ENCODE data around the gene TIGAR.

TIGAR gene

GRCh38 chr12:4282892-4283511 lies 38.0 kb upstream of the TIGAR start:
- DNase-seq (ENCODE audit: low read depth in 2 of 2) = no peak

- no peak for DNase-seq (ENCODE audit: low read depth in 2 of 2)
These were observed 37.3 kb upstream of the TIGAR start for GRCh38 chr12:4283512-4284255.

GRCh38 chr12:4284306-4284705 lies 36.7 kb upstream of the TIGAR start:
- DNase-seq (ENCODE audit: low read depth in 2 of 2) = no peak

- no peak for DNase-seq (ENCODE audit: low read depth in 2 of 2)
These were observed 35.9 kb upstream of the TIGAR start for GRCh38 chr12:4285070-4285469.

- no peak for DNase-seq (ENCODE audit: low read depth in 2 of 2)
These were observed 34.8 kb upstream of the TIGAR start for GRCh38 chr12:4286228-4286627.

GRCh38 chr12:4286771-4287317 lies 34.2 kb upstream of the TIGAR start:
- DNase-seq (ENCODE audit: low read depth in 2 of 2) = no peak

- DNase-seq (ENCODE audit: low read depth in 2 of 2) = no peak
These were observed 33.4 kb upstream of the TIGAR start for GRCh38 chr12:4287325-4288211.

GRCh38 chr12:4288296-4289131 lies 32.5 kb upstream of the TIGAR start:
- no peak for DNase-seq (ENCODE audit: low read depth in 2 of 2)

GRCh38 chr12:4289231-4289878 lies 31.7 kb upstream of the TIGAR start:
- DNase-seq (ENCODE audit: low read depth in 2 of 2) = no peak

GRCh38 chr12:4289998-4290790 lies 30.8 kb upstream of the TIGAR start:
- no peak for DNase-seq (ENCODE audit: low read depth in 2 of 2)

GRCh38 chr12:4292341-4293073 lies 28.5 kb upstream of the TIGAR start:
- DNase-seq (ENCODE audit: low read depth in 2 of 2) = no peak

- no peak for DNase-seq (ENCODE audit: low read depth in 2 of 2)
These were observed 27.6 kb upstream of the TIGAR start for GRCh38 chr12:4293299-4293965.

GRCh38 chr12:4293966-4294505 lies 27.0 kb upstream of the TIGAR start:
- no peak for DNase-seq (ENCODE audit: low read depth in 2 of 2)

GRCh38 chr12:4296751-4297150 lies 24.3 kb upstream of the TIGAR start:
- DNase-seq (ENCODE audit: low read depth in 2 of 2) = no peak

GRCh38 chr12:4297617-4298016 lies 23.4 kb upstream of the TIGAR start:
- DNase-seq (ENCODE audit: low read depth in 2 of 2) = no peak

- DNase-seq (ENCODE audit: low read depth in 2 of 2) = no peak
These were observed 20.1 kb upstream of the TIGAR start for GRCh38 chr12:4300883-4301282.

- DNase-seq (ENCODE audit: low read depth in 2 of 2) = no peak
These were observed 19.0 kb upstream of the TIGAR start for GRCh38 chr12:4301932-4302501.

- DNase-seq (ENCODE audit: low read depth in 2 of 2) = no peak
These were observed 18.1 kb upstream of the TIGAR start for GRCh38 chr12:4302881-4303280.
